ENCODE measurements around the gene SEPHS1.

DNA sequence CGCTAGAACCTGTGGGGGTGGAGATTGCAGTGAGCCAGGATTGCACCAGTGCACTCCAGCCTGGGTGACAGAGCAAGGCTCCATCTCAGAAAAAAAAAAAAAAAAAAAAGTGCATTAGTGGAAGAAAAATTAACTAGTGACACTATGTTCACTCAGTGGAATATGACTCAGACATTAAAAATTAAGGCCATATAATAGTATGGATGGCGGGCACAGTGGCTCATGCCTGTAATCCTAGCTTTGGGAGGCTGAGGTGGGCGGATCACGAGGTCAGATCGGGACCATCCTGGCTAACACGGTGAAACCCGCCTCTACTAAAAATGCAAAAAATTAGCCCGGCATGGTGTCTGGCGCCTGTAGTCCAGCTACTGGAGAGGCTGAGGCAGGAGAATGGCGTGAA, 51.6 kb downstream of the SEPHS1 start:
- TF ChIP-seq CTCF (IDR thresholded peaks at IDR 0.05; ENCODE audit: control extremely low read depth in 1 of 3, insufficient read depth in 1 of 3, low read depth in 1 of 3, low read length in 3 of 3) (no peak), EP300 (IDR thresholded peaks at IDR 0.05; ENCODE audit: borderline replicate concordance in 1 of 2, low read depth in 2 of 2, low read length in 2 of 2) (no peak), POLR2A (IDR thresholded peaks at IDR 0.05; ENCODE audit: control extremely low read depth in 1 of 2, low read depth in 2 of 2, low read length in 2 of 2) (no peak), EZH2 (IDR thresholded peaks at IDR 0.05; ENCODE audit: low read depth, low read length, severe bottlenecking) (no peak), TAF1 (IDR thresholded peaks at IDR 0.05; ENCODE audit: low read depth, low read length) (no peak), YY1 (IDR thresholded peaks at IDR 0.05; ENCODE audit: low read depth, low read length) (no peak), RXRA (IDR thresholded peaks at IDR 0.05; ENCODE audit: insufficient read depth, low read depth, low read length) (no peak), MAFK (IDR thresholded peaks at IDR 0.05; ENCODE audit: low read depth, low read length) (no peak), ATF3 (IDR thresholded peaks at IDR 0.05; ENCODE audit: insufficient read depth, low read depth, low read length) (no peak)
- TF ChIP-seq, protein P1, sequence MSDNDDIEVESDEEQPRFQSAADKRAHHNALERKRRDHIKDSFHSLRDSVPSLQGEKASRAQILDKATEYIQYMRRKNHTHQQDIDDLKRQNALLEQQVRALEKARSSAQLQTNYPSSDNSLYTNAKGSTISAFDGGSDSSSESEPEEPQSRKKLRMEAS (IDR thresholded peaks at IDR 0.05): no peak
- TF ChIP-seq, protein P2, sequence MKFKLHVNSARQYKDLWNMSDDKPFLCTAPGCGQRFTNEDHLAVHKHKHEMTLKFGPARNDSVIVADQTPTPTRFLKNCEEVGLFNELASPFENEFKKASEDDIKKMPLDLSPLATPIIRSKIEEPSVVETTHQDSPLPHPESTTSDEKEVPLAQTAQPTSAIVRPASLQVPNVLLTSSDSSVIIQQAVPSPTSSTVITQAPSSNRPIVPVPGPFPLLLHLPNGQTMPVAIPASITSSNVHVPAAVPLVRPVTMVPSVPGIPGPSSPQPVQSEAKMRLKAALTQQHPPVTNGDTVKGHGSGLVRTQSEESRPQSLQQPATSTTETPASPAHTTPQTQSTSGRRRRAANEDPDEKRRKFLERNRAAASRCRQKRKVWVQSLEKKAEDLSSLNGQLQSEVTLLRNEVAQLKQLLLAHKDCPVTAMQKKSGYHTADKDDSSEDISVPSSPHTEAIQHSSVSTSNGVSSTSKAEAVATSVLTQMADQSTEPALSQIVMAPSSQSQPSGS (IDR thresholded peaks at IDR 0.05; ENCODE audit: low read length): no peak

Data from H1 (cell line).